HG02943 (cell line): Measurements from ENCODE around the gene RPL13A.
"Not testable (repeated sequence)": the region's sequence is repeated elsewhere in the genome, so short reads cannot be mapped to it uniquely, and the experiment has no call there.

ENCODE experiments used
- ATAC-seq: cut with Tn5 transposase; IDR thresholded peaks from one replicate; pipeline ENCODE4 v1.9.1; 2021; ENCODE audit warnings: mild to moderate bottlenecking, low read depth, moderate library complexity; ENCODE audit not compliant: unreplicated experiment

Gene RPL13A

DNA sequence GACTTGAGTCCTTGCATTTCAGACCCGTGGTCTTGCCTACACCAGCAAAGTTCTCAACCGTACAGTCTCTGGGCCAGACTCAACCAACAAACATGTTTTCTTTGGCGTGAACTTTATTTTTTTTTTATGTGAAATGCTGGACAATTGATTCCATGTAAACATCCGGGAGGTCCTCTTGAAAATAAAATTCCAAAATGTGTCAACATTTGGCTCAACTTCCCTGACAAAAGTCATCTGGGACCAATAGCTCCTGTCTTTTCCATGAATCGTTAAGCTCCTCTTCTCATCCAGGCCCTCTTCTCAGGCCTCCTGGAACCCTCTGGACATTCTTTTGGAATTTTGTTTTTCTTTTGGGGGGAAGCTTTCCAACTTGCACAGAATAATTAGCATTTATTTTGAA lies 31.6 kb upstream of the RPL13A start:
- ATAC-seq = no peak

DNA sequence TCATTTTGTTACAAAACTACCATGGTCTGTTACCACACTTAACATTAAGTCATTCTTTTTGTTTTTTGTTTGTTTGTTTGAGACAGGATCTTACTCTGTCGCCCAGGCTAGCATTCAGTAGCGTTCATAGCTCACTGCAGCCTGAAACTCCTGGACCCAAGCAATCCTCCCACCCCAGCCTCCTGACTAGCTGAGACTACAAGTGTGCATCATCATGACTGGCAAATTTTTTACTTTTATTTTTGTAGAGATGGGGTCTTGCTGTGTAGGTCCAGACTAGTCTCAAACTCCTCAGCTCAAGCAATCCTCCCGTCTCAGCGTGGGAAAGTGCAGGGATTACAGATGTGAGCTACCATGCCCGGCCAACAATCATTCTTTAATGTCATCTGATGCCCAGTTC lies 31.1 kb upstream of the RPL13A start:
- ATAC-seq = no peak

DNA sequence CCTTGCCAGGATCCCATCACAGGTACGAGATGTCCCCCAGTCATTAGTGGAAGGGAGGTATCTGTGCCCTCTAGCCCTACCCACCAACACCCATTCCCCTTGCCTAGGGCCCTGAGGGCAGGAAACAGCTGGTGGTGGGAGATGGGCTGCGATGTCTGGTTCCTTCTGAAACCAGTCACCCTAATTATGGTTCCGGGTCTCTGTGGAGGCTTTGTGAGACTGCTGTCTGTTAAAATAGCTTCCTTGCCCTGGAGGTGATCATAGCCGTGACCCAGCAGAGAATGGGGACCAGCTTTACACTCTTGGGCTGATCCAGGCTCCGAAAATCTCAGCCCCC lies 28.9 kb upstream of the RPL13A start:
- ATAC-seq = no peak

DNA sequence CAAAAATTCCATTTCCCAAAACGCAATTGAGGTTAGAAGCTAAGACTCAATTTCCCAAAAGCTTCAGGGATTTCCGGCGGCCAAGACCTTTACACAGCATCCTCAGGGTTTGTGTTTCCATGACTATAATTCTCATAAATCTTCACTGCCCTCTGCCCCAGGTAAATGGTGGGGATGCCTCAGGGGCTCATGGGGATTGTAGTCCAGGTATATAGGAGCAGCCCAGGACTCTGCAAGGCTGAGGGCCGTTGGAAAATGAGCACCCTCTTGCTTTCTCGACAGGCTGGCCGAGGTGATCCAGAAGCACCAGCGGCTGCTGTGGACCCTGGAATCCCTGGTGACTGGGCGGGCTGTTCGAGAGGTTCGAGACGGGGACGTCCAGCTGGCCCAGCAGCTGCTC lies 28.0 kb upstream of the RPL13A start:
- no peak for ATAC-seq

- ATAC-seq = not testable (repeated sequence)
Measured at GRCh38 chr19:49461130-49461529, 26.3 kb upstream of the RPL13A start.

- no peak for ATAC-seq
Measured at GRCh38 chr19:49461656-49462055, 25.8 kb upstream of the RPL13A start.

GRCh38 chr19:49462492-49462891 lies 24.9 kb upstream of the RPL13A start:
- no peak for ATAC-seq

GRCh38 chr19:49463960-49464740 lies 23.3 kb upstream of the RPL13A start:
- ATAC-seq = no peak

DNA sequence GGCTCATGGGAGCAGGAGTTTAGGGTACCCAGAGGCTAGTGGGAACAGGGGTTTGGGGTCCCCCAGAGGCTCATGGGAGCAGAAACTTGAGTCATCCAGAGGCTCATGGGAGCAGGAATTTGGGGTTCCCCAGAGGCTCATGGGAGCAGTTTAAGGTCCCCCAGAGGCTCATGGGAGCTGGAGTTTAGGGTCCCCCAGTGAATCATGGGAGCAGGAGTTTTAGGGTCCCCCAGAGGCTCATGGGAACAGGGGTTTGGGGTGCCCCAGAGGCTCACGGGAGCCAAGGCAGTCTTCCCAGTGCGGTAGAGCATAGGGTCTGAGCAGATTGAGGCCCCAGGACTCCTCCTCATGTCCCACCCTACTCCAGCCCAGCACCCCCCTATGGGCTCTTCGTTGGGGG lies 22.0 kb upstream of the RPL13A start:
- ATAC-seq = no peak

DNA sequence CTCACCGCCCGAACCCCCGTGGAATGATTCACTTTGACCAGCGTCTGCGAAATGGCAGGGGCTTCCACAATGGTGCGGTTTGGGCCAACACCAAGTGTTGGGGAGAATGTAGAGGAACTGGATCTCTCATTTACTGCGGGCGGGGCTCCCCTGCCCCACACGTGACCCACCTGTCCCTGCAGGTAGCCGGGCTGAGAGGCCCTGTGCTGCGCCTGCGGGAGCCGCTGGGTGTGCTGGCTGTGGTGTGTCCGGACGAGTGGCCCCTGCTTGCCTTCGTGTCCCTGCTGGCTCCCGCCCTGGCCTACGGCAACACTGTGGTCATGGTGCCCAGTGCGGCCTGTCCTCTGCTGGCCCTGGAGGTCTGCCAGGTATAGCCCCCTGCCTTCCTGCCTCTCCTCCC lies 19.2 kb upstream of the RPL13A start:
- no peak for ATAC-seq

GRCh38 chr19:49468746-49469447 lies 18.5 kb upstream of the RPL13A start:
- ATAC-seq = peak; percentile 63

GRCh38 chr19:49469828-49470614 lies 17.4 kb upstream of the RPL13A start:
- no peak for ATAC-seq

DNA sequence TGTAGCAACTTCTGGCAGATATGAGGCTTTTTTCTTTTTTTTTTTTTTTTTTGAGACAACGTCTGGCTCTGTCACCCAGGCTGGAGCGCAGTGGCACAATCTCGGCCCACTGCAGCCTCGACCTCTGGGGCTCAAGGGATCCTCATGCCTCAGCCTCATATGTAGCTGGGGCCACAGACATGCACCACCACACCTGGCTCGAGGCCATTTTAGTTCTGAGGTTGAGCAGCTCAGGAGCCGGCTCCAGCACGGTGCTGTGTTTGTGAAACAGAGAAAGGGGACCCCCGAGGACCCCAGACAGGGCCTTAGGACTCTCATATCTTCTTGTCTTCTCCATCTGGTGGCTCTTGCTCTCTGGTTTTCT lies 16.8 kb upstream of the RPL13A start:
- no peak for ATAC-seq

GRCh38 chr19:49472936-49473335 lies 14.5 kb upstream of the RPL13A start:
- ATAC-seq = no peak

- not testable (repeated sequence) for ATAC-seq
Measured at GRCh38 chr19:49473501-49473867, 13.9 kb upstream of the RPL13A start.

DNA sequence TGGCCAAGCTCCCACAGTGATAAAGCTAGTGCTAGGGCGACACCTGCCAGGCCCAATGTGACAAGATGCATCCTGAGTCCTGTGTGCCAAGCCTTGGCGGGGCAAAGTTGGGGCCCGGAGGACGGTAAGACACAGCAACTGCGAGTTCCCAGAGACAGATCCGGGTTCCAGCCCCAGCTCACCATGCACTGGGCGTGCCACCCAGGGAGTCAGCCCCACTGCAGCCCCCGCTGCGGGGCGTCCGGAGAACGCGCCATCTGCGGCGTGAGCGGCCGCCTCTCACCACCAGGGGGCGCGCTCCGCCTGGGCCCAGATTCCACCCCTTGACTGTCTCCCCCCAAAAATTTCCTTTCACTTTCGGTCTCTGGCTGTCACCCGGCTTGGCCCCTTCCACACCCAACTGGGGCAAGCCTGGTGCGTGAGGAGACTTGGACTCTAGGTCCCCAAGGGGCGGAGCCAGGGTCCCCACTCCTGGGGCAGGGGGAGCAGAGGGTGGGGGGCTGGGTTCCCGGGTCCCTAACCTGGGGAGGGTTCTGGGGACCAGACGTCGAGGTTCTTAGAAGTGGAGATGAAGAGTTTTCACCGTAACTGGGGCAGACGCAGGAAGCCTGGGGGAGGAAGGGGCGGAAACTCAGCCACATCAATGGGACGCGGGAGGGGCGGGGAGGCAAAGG lies 13.4 kb upstream of the RPL13A start, which contains the start of gene FLT3LG:
Gene FLT3LG, plus strand, starts transcription at position 348 of the 674 bp plus-strand sequence. CDS start 425 bp downstream, outside the sequence.
- no peak for ATAC-seq

GRCh38 chr19:49474542-49474924 lies 12.9 kb upstream of the RPL13A start:
- ATAC-seq = no peak

GRCh38 chr19:49475191-49475917 lies 12.1 kb upstream of the RPL13A start:
- ATAC-seq = no peak

GRCh38 chr19:49475995-49476880 lies 11.2 kb upstream of the RPL13A start:
- no peak for ATAC-seq
